Effector memory CD8-positive, alpha-beta T cell (primary cell): ENCODE results near the gene RRAGC.

Experiments
- ATAC-seq: fragments of 150-1000 bp; cut with Tn5 transposase; replicated peaks from 2 replicates; pipeline ENCODE4 v1.10.0; 2021; ENCODE audit warnings: mild to moderate bottlenecking, moderate library complexity
- DNase-seq, 3 experiments: peaks; one replicate each; pipeline ENCODE4 v3.0.0; 2021
- H3K27ac Mint-ChIP-seq, 2 donors: one replicate each; pipeline ENCODE4 v1.8.0; 2022; ENCODE audit warnings: mild to moderate bottlenecking in 2 of 2, mixed read lengths in 2 of 2, moderate library complexity in 2 of 2
- H3K27me3 Mint-ChIP-seq, 2 donors: one replicate each; pipeline ENCODE4 v1.8.0; 2022; ENCODE audit warnings: mixed read lengths in 2 of 2
- H3K36me3 Mint-ChIP-seq: one replicate; pipeline ENCODE4 v1.8.0; 2022; ENCODE audit warnings: mild to moderate bottlenecking, moderate library complexity, mixed read lengths; ENCODE audit not compliant: insufficient read depth
- H3K4me1 Mint-ChIP-seq, 2 donors: one replicate each; pipeline ENCODE4 v1.8.0; 2022; ENCODE audit warnings: low read depth in 2 of 2, mixed read lengths in 2 of 2
- H3K4me3 Mint-ChIP-seq, 2 donors: one replicate each; pipeline ENCODE4 v1.8.0; 2022; ENCODE audit warnings: mild to moderate bottlenecking in 2 of 2, mixed read lengths in 2 of 2, moderate library complexity in 2 of 2
- H3K9me3 Mint-ChIP-seq, 2 donors: one replicate each; pipeline ENCODE4 v1.8.0; 2022; ENCODE audit warnings: mixed read lengths in 2 of 2

RRAGC gene

GRCh38 chr1:38800720-38801671 is 58.6 kb downstream of the RRAGC start:
- Mint-ChIP-seq H3K27me3 (peaks cover 36 to 56% of the 10 kb centered on the region in 2 donors), H3K27ac (no peak overlapping the region)

GRCh38 chr1:38793299-38793698 is 66.3 kb downstream of the RRAGC start:
- peaks cover 0 to 6% of the 10 kb centered on the region in 2 donors for H3K9me3 Mint-ChIP-seq
- H3K27me3 Mint-ChIP-seq = peaks cover 47 to 58% of the 10 kb centered on the region in 2 donors
- no peaks in the 10 kb centered on the region for H3K36me3 Mint-ChIP-seq
- H3K27ac Mint-ChIP-seq = no peak overlapping the region
- DNase-seq = no peak
- no peak for ATAC-seq
- H3K4me1 Mint-ChIP-seq = no peaks in the 10 kb centered on the region
- H3K4me3 Mint-ChIP-seq = no peak overlapping the region

More at GRCh38 chr1:38800720-38801671, 58.6 kb downstream of the RRAGC start:
- DNase-seq = no peak
- H3K9me3 Mint-ChIP-seq = no peaks in the 10 kb centered on the region
- H3K4me3 Mint-ChIP-seq = no peak overlapping the region
- no peak for ATAC-seq
- H3K4me1 Mint-ChIP-seq = peaks cover 3 to 4% of the 10 kb centered on the region in 2 donors
- H3K36me3 Mint-ChIP-seq = no peaks in the 10 kb centered on the region

GRCh38 chr1:38791892-38792291 is 67.7 kb downstream of the RRAGC start:
- Mint-ChIP-seq H3K27ac (no peak overlapping the region), H3K27me3 (peaks cover 60 to 72% of the 10 kb centered on the region in 2 donors), H3K9me3 (peaks cover 0 to 6% of the 10 kb centered on the region in 2 donors), H3K36me3 (no peaks in the 10 kb centered on the region), H3K4me3 (no peak overlapping the region), H3K4me1 (no peaks in the 10 kb centered on the region)
- no peak for ATAC-seq
- DNase-seq = no peak

- peaks cover 68 to 79% of the 10 kb centered on the region in 2 donors for H3K27me3 Mint-ChIP-seq
- DNase-seq = no peak
Observed at GRCh38 chr1:38791164-38791515, 68.4 kb downstream of the RRAGC start.

GRCh38 chr1:38790422-38791163 is 69.0 kb downstream of the RRAGC start:
- DNase-seq (no peak), ATAC-seq (no peak)
- no peak overlapping the region for H3K27ac Mint-ChIP-seq
- H3K9me3 Mint-ChIP-seq = peaks cover 0 to 6% of the 10 kb centered on the region in 2 donors
- no peaks in the 10 kb centered on the region for H3K4me1 Mint-ChIP-seq
- no peak overlapping the region for H3K4me3 Mint-ChIP-seq
- H3K27me3 Mint-ChIP-seq = peaks cover 73 to 85% of the 10 kb centered on the region in 2 donors
- H3K36me3 Mint-ChIP-seq = no peaks in the 10 kb centered on the region

More at GRCh38 chr1:38791164-38791515, 68.4 kb downstream of the RRAGC start:
- H3K9me3 Mint-ChIP-seq = peaks cover 0 to 6% of the 10 kb centered on the region in 2 donors
- no peaks in the 10 kb centered on the region for H3K4me1 Mint-ChIP-seq
- no peaks in the 10 kb centered on the region for H3K36me3 Mint-ChIP-seq
- H3K27ac Mint-ChIP-seq = no peak overlapping the region
- H3K4me3 Mint-ChIP-seq = no peak overlapping the region
- no peak for ATAC-seq

GRCh38 chr1:38789498-38790169 is 69.9 kb downstream of the RRAGC start:
- ATAC-seq = no peak
- no peak overlapping the region for H3K27ac Mint-ChIP-seq
- H3K4me3 Mint-ChIP-seq = no peak overlapping the region
- H3K27me3 Mint-ChIP-seq = peaks cover 75 to 90% of the 10 kb centered on the region in 2 donors
- H3K4me1 Mint-ChIP-seq = no peaks in the 10 kb centered on the region
- H3K36me3 Mint-ChIP-seq = no peaks in the 10 kb centered on the region
- H3K9me3 Mint-ChIP-seq = peaks cover 0 to 6% of the 10 kb centered on the region in 2 donors
- DNase-seq = no peak

GRCh38 chr1:38788341-38789336 is 70.9 kb downstream of the RRAGC start:
- no peaks in the 10 kb centered on the region for H3K9me3 Mint-ChIP-seq
- no peak for DNase-seq
- H3K36me3 Mint-ChIP-seq = no peaks in the 10 kb centered on the region
- no peak for ATAC-seq
- no peaks in the 10 kb centered on the region for H3K4me1 Mint-ChIP-seq
- H3K4me3 Mint-ChIP-seq = no peak overlapping the region
- H3K27me3 Mint-ChIP-seq = peaks cover 78 to 94% of the 10 kb centered on the region in 2 donors
- H3K27ac Mint-ChIP-seq = no peak overlapping the region
